Measurements from ENCODE around the gene CKB. TPM values are rescaled to one million over a fixed set of nuclear protein-coding genes. Genes with fewer than 3 reads are reported as not detected.

CKB gene
- total RNA-seq, 2 experiments from 2014 or later, result 5.8 to 9.1 TPM

GRCh38 chr14:103510724-103511693 is 11.6 kb downstream of the CKB start:
- H3K27ac Mint-ChIP-seq, result no peak overlapping the region
- ChIA-PET CTCF (interaction anchor here (1.6 to 3.6 kb wide), 2 partner anchors 8 to 11 kb away, joined by 4 to 17 read pairs; no protein-coding TSS in a partner anchor), POLR2A (interaction anchor here (0.7 to 1.6 kb wide), 4 partner anchors 12 to 150 kb away, joined by 3 read pairs; partner anchors contain the start of gene CKB)
- H3K4me3 Mint-ChIP-seq, result no peak overlapping the region
- no peaks in the 10 kb centered on the region for H3K4me1 Mint-ChIP-seq (ENCODE audit: low read depth)
- H3K36me3 Mint-ChIP-seq (ENCODE audit: low read depth), result peaks cover 2% of the 10 kb centered on the region
- TF ChIP-seq CTCF (IDR thresholded peaks at IDR 0.05), result no peak
- DNase-seq (no peak), ATAC-seq (no peak)
- no peaks in the 10 kb centered on the region for H3K27me3 Mint-ChIP-seq
- intact Hi-C loops (cut with micrococcal nuclease), result no loop called here
- H3K9me3 Mint-ChIP-seq, result no peaks in the 10 kb centered on the region

GRCh38 chr14:103509864-103510723 is 12.5 kb downstream of the CKB start:
- DNase-seq (no peak), ATAC-seq (no peak)
- Mint-ChIP-seq H3K4me1 (ENCODE audit: low read depth) (no peaks in the 10 kb centered on the region), H3K36me3 (ENCODE audit: low read depth) (peaks cover 6% of the 10 kb centered on the region), H3K27me3 (no peaks in the 10 kb centered on the region), H3K4me3 (no peak overlapping the region), H3K27ac (no peak overlapping the region), H3K9me3 (no peaks in the 10 kb centered on the region)
- POLR2A ChIA-PET, result interaction anchor here (0.7 to 1.6 kb wide), 4 partner anchors 13 to 151 kb away, joined by 3 read pairs; partner anchors contain the start of gene CKB
- TF ChIP-seq CTCF (IDR thresholded peaks at IDR 0.05), result no peak
- CTCF ChIA-PET, result interaction anchor here (1.6 to 3.6 kb wide), 2 partner anchors 9 to 10 kb away, joined by 4 to 17 read pairs; no protein-coding TSS in a partner anchor
- intact Hi-C loops (cut with micrococcal nuclease), result no loop called here

GRCh38 chr14:103508521-103509329 is 13.9 kb downstream of the CKB start:
- H3K4me1 Mint-ChIP-seq (ENCODE audit: low read depth), result no peaks in the 10 kb centered on the region
- no peaks in the 10 kb centered on the region for H3K27me3 Mint-ChIP-seq
- DNase-seq, result no peak
- peaks cover 12% of the 10 kb centered on the region for H3K36me3 Mint-ChIP-seq (ENCODE audit: low read depth)
- no peak overlapping the region for H3K27ac Mint-ChIP-seq
- no peaks in the 10 kb centered on the region for H3K9me3 Mint-ChIP-seq
- TF ChIP-seq CTCF (IDR thresholded peaks at IDR 0.05), result no peak
- intact Hi-C loops (cut with micrococcal nuclease), result no loop called here
- ATAC-seq, result no peak
- POLR2A ChIA-PET, result interaction anchor here (1.0 to 1.3 kb wide), 2 partner anchors 10 to 22 kb away, joined by 3 read pairs; no protein-coding TSS in a partner anchor
- H3K4me3 Mint-ChIP-seq, result no peak overlapping the region
- CTCF ChIA-PET, result interaction anchor here (3.6 kb wide), 1 partner anchor 10 kb away, joined by 17 read pairs; no protein-coding TSS in a partner anchor

- intact Hi-C loops (cut with micrococcal nuclease), result no loop called here
- no peaks in the 10 kb centered on the region for H3K27me3 Mint-ChIP-seq
- no peaks in the 10 kb centered on the region for H3K4me1 Mint-ChIP-seq (ENCODE audit: low read depth)
- no peak overlapping the region for H3K27ac Mint-ChIP-seq
- no peak overlapping the region for H3K4me3 Mint-ChIP-seq
- CTCF ChIA-PET, result interaction anchor here (3.6 kb wide), 1 partner anchor 11 kb away, joined by 17 read pairs; no protein-coding TSS in a partner anchor
- POLR2A ChIA-PET, result no interaction called here
- H3K36me3 Mint-ChIP-seq (ENCODE audit: low read depth), result peaks cover 17% of the 10 kb centered on the region
- TF ChIP-seq CTCF (IDR thresholded peaks at IDR 0.05), result no peak
- ATAC-seq (no peak), DNase-seq (no peak)
- H3K9me3 Mint-ChIP-seq, result no peaks in the 10 kb centered on the region
Measured at GRCh38 chr14:103507751-103508150, 14.9 kb downstream of the CKB start.
